B cell (primary cell): ENCODE measurements around the gene CDCA7L.

ENCODE experiments used
- EZH2 ChIP-seq: IDR thresholded peaks from 2 replicates; pipeline ENCODE4 v1.6.1; 2012; ENCODE audit warnings: borderline replicate concordance, low read depth, mild to moderate bottlenecking, moderate library complexity, low read length; ENCODE audit not compliant: insufficient read depth, poor library complexity, severe bottlenecking
- TF ChIP-seq, protein P1 (sequence below): fragments of 200-600 bp; IDR thresholded peaks from one replicate; pipeline ENCODE4 v1.8.0; 2022; ENCODE audit warnings: antibody characterized with exemption, mild to moderate bottlenecking

GRCh38 chr7:21898265-21898930 is 47.3 kb downstream of the CDCA7L start:
- TF ChIP-seq EZH2: no peak
- TF ChIP-seq, protein P1, sequence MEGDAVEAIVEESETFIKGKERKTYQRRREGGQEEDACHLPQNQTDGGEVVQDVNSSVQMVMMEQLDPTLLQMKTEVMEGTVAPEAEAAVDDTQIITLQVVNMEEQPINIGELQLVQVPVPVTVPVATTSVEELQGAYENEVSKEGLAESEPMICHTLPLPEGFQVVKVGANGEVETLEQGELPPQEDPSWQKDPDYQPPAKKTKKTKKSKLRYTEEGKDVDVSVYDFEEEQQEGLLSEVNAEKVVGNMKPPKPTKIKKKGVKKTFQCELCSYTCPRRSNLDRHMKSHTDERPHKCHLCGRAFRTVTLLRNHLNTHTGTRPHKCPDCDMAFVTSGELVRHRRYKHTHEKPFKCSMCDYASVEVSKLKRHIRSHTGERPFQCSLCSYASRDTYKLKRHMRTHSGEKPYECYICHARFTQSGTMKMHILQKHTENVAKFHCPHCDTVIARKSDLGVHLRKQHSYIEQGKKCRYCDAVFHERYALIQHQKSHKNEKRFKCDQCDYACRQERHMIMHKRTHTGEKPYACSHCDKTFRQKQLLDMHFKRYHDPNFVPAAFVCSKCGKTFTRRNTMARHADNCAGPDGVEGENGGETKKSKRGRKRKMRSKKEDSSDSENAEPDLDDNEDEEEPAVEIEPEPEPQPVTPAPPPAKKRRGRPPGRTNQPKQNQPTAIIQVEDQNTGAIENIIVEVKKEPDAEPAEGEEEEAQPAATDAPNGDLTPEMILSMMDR: no peak
